H1 (cell line): Measurements from ENCODE around the gene ITM2B. TPM values are rescaled to one million over a fixed set of nuclear protein-coding genes. Genes with fewer than 3 reads are reported as not detected.

ENCODE experiments used
- CTCF ChIA-PET: fragments of 300-600 bp; sonication (Branson Sonifier 250); formaldehyde crosslinking; loops from one replicate; lab custom pipeline; 2021; ENCODE audit not compliant: partially characterized antibody; lab: Charles Lee
- POLR2A ChIA-PET: fragments of 300-600 bp; sonication (Branson Sonifier 250); formaldehyde crosslinking; loops from one replicate; lab custom pipeline; 2021; ENCODE audit warnings: inconsistent platforms; ENCODE audit not compliant: partially characterized antibody; lab: Charles Lee
- DNase-seq, 2 experiments: peaks; one replicate each; pipeline versions ENCODE4 v3.0.0 to v3.0.0-alpha.2; 2010 to 2022; ENCODE audit warnings: low spot score in 2 of 2, low read depth in 1 of 2, mixed read lengths in 1 of 2
- FAIRE-seq: peaks from 2 replicates; lab custom pipeline; 2011; peaks lifted over from hg19 to GRCh38; lab: Jason Lieb, UNC
- H2AFZ ChIP-seq: 2 replicates; pipeline ENCODE4 v1.8.1; 2012; ENCODE audit warnings: low read length, inconsistent platforms
- H2AK5ac ChIP-seq: 2 replicates; pipeline ENCODE4 v1.6.1; 2013; ENCODE audit warnings: low read depth, low read length
- H2BK120ac ChIP-seq: replicated peaks from 2 replicates; pipeline ENCODE3; 2013; ENCODE audit warnings: low read depth, low read length, inconsistent platforms
- H2BK12ac ChIP-seq: 2 replicates; pipeline ENCODE4 v1.6.1; 2013; ENCODE audit warnings: low read depth, low read length
- H2BK15ac ChIP-seq: 2 replicates; pipeline ENCODE4 v1.6.1; 2013; ENCODE audit warnings: low read length
- H2BK20ac ChIP-seq: 2 replicates; pipeline ENCODE4 v1.6.1; 2013; ENCODE audit warnings: low read length
- H2BK5ac ChIP-seq: 2 replicates; pipeline ENCODE4 v1.6.1; 2013; ENCODE audit warnings: low read depth, low read length
- H3K14ac ChIP-seq: 2 replicates; pipeline ENCODE4 v1.6.1; 2013; ENCODE audit warnings: inconsistent platforms; ENCODE audit not compliant: insufficient read length
- H3K18ac ChIP-seq: 2 replicates; pipeline ENCODE4 v1.6.1; 2013; ENCODE audit warnings: low read length; ENCODE audit errors: extremely low read depth
- H3K23ac ChIP-seq: 2 replicates; pipeline ENCODE4 v1.6.1; 2013; ENCODE audit warnings: inconsistent platforms; ENCODE audit not compliant: insufficient read length
- H3K23me2 ChIP-seq: 2 replicates; pipeline ENCODE4 v1.6.1; 2013; ENCODE audit warnings: low read depth, low read length
- H3K27ac ChIP-seq: 2 replicates; pipeline ENCODE4 v1.6.1; 2011; ENCODE audit warnings: low read depth, low read length, inconsistent platforms
- H3K27me3 ChIP-seq, 4 experiments: replicated peaks in 1 of 4; 1 replicate in 1 of 4; 2 replicates in 3 of 4; pipeline versions ENCODE4 v1.6.1 to v1.8.1; 2011 to 2013; ENCODE audit warnings: low read length in 3 of 4, mild to moderate bottlenecking in 3 of 4, inconsistent platforms in 2 of 4, mixed read lengths in 2 of 4, moderate library complexity in 1 of 4; ENCODE audit not compliant: control insufficient read depth in 3 of 4, insufficient read depth in 3 of 4; ENCODE audit errors: extremely low read depth in 1 of 4
- H3K36me3 ChIP-seq, 4 experiments: 2 replicates each; pipeline versions ENCODE4 v1.6.1 to v1.8.1; 2011 to 2013; ENCODE audit warnings: mild to moderate bottlenecking in 4 of 4, low read length in 3 of 4, moderate library complexity in 2 of 4, control low read depth in 1 of 4, inconsistent platforms in 1 of 4; ENCODE audit not compliant: insufficient read depth in 4 of 4, control insufficient read depth in 2 of 4
- H3K4ac ChIP-seq: replicated peaks from 2 replicates; pipeline ENCODE3; 2013; ENCODE audit warnings: low read length, low read depth, mixed read lengths, inconsistent platforms; ENCODE audit not compliant: insufficient read length
- H3K4me1 ChIP-seq, 4 experiments: replicated peaks in 1 of 4; 1 replicate in 1 of 4; 2 replicates in 3 of 4; pipeline versions ENCODE4 v1.6.1 to v1.8.1; 2011 to 2013; ENCODE audit warnings: low read length in 3 of 4, inconsistent platforms in 2 of 4, mixed read lengths in 1 of 4; ENCODE audit not compliant: insufficient read depth in 4 of 4, control insufficient read depth in 3 of 4
- H3K4me2 ChIP-seq, 2 experiments: 2 replicates each; pipeline versions ENCODE4 v1.6.1 to v1.8.1; 2011 to 2013; ENCODE audit warnings: low read depth in 2 of 2, low read length in 2 of 2, control low read depth in 1 of 2, inconsistent platforms in 1 of 2, mild to moderate bottlenecking in 1 of 2; ENCODE audit not compliant: insufficient read depth in 1 of 2
- H3K4me3 ChIP-seq, 4 experiments: fragments of 200-600, 300-600 bp in 1 of 4; sonication (generic), shearing (Covaris generic), sonication (Bioruptor Twin) in 1 of 4; 2 replicates each; pipeline versions ENCODE4 v1.5.1 to v1.8.1; 2011 to 2016; ENCODE audit warnings: low read length in 4 of 4, low read depth in 3 of 4, control low read depth in 2 of 4, inconsistent platforms in 2 of 4, mild to moderate bottlenecking in 2 of 4, mixed read lengths in 1 of 4, moderate library complexity in 1 of 4; ENCODE audit not compliant: insufficient read depth in 2 of 4; ENCODE audit errors: extremely low read depth in 1 of 4
- H3K56ac ChIP-seq: replicated peaks from 2 replicates; pipeline ENCODE3; 2013; ENCODE audit warnings: low read depth, mild to moderate bottlenecking, mixed read lengths, low read length, inconsistent platforms; ENCODE audit not compliant: insufficient read length
- H3K79me1 ChIP-seq: 2 replicates; pipeline ENCODE4 v1.6.1; 2013; ENCODE audit warnings: low read depth, low read length, control low read depth
- H3K79me2 ChIP-seq, 2 experiments: 2 replicates each; pipeline versions ENCODE4 v1.6.1 to v1.8.1; 2012 to 2013; ENCODE audit warnings: low read length in 2 of 2, mild to moderate bottlenecking in 2 of 2, inconsistent platforms in 1 of 2; ENCODE audit not compliant: insufficient read depth in 2 of 2, control insufficient read depth in 1 of 2
- H3K9ac ChIP-seq, 4 experiments: replicated peaks in 1 of 4; 1 replicate in 1 of 4; 2 replicates in 3 of 4; pipeline versions ENCODE4 v1.6.1 to v1.8.1; 2011 to 2013; ENCODE audit warnings: low read depth in 3 of 4, low read length in 3 of 4, control low read depth in 2 of 4, mild to moderate bottlenecking in 2 of 4, moderate library complexity in 2 of 4, inconsistent platforms in 1 of 4; ENCODE audit errors: extremely low read depth in 1 of 4
- H3K9me3 ChIP-seq, 2 experiments: 2 replicates each; pipeline versions ENCODE4 v1.6.1 to v1.8.1; 2012 to 2013; ENCODE audit warnings: mild to moderate bottlenecking in 2 of 2, moderate library complexity in 2 of 2, control low read depth in 1 of 2, inconsistent platforms in 1 of 2, low read depth in 1 of 2, low read length in 1 of 2, mixed read lengths in 1 of 2; ENCODE audit not compliant: insufficient read depth in 2 of 2
- H4K20me1 ChIP-seq, 2 experiments: replicated peaks in 1 of 2; 2 replicates each; pipeline versions ENCODE3 to v1.8.1; 2011 to 2013; ENCODE audit warnings: inconsistent platforms in 2 of 2, low read length in 2 of 2, mild to moderate bottlenecking in 1 of 2; ENCODE audit not compliant: insufficient read depth in 2 of 2, control insufficient read depth in 1 of 2
- H4K5ac ChIP-seq: 2 replicates; pipeline ENCODE4 v1.6.1; 2013; ENCODE audit warnings: low read length, low read depth, mixed read lengths, inconsistent platforms; ENCODE audit not compliant: insufficient read length
- H4K8ac ChIP-seq: 2 replicates; pipeline ENCODE4 v1.8.0; 2013; ENCODE audit warnings: mild to moderate bottlenecking, moderate library complexity, low read length, inconsistent platforms; ENCODE audit not compliant: insufficient read depth; ENCODE audit errors: extremely low read depth
- H4K91ac ChIP-seq: replicated peaks from 2 replicates; pipeline ENCODE3; 2013; ENCODE audit warnings: low read length, mixed read lengths, inconsistent platforms; ENCODE audit not compliant: insufficient read length
- ATF2 ChIP-seq: IDR thresholded peaks from 2 replicates; pipeline ENCODE4 v1.6.1; 2012; ENCODE audit warnings: low read length, inconsistent platforms
- CBX8 ChIP-seq: fragments of 300-800, 300-1000 bp; sonication (generic); IDR thresholded peaks from 2 replicates; pipeline ENCODE4 v1.7.1; 2016; ENCODE audit warnings: low read depth, low read length, borderline replicate concordance
- CHD2 ChIP-seq: IDR thresholded peaks from 2 replicates; pipeline ENCODE4 v1.6.1; 2012; ENCODE audit warnings: low read length, improper control_type of control experiment
- CREB1 ChIP-seq: IDR thresholded peaks from 2 replicates; pipeline ENCODE4 v1.6.1; 2012; ENCODE audit warnings: inconsistent platforms
- EP300 ChIP-seq, 2 experiments: IDR thresholded peaks; 1 replicate in 1 of 2; 2 replicates in 1 of 2; pipeline ENCODE4 v1.6.1; 2011 to 2012; ENCODE audit warnings: low read depth in 2 of 2, low read length in 2 of 2, mild to moderate bottlenecking in 2 of 2, borderline replicate concordance in 1 of 2, inconsistent platforms in 1 of 2, moderate library complexity in 1 of 2
- RFX5 ChIP-seq: IDR thresholded peaks from 2 replicates; pipeline ENCODE4 v1.6.1; 2011; ENCODE audit warnings: low read depth, low read length, improper control_type of control experiment, borderline replicate concordance
- SUZ12 ChIP-seq: fragments of 200-600 bp; sonication (generic); IDR thresholded peaks from 2 replicates; pipeline ENCODE4 v1.6.1; 2012; ENCODE audit warnings: mild to moderate bottlenecking, inconsistent platforms, low read length, moderate library complexity, mixed read lengths
- TAF1 ChIP-seq: IDR thresholded peaks from 2 replicates; pipeline ENCODE4 v1.6.1; 2011; ENCODE audit warnings: mild to moderate bottlenecking, low read depth, low read length
- TCF12 ChIP-seq: IDR thresholded peaks from 2 replicates; pipeline ENCODE4 v1.6.1; 2011; ENCODE audit warnings: low read depth, mild to moderate bottlenecking, low read length
- YY1 ChIP-seq: IDR thresholded peaks from 2 replicates; pipeline ENCODE4 v1.6.1; 2011; ENCODE audit warnings: low read depth, mild to moderate bottlenecking, low read length
- ZNF274 ChIP-seq: IDR thresholded peaks from 2 replicates; pipeline ENCODE4 v1.7.0; 2012; ENCODE audit warnings: low read length, borderline replicate concordance; ENCODE audit errors: extremely low read depth
- WGBS, 2 experiments: shearing (Covaris generic) in 1 of 2; methylation state at CpG; one replicate each; pipeline versions ENCODE4 v1.1.6 to v1.1.7; 2013 to 2015; ENCODE audit warnings: low lambda C conversion rate in 2 of 2, mixed read lengths in 2 of 2, inconsistent platforms in 1 of 2, low coverage in 1 of 2, missing lambda C conversion rate in 1 of 2; ENCODE audit not compliant: insufficient replicate concordance in 2 of 2, insufficient coverage in 1 of 2, insufficient read length in 1 of 2; ENCODE audit errors: extremely low coverage in 1 of 2, missing lambda C conversion rate in 1 of 2; 5-methylcytosine and 5-hydroxymethylcytosine counted together
- polyA plus RNA-seq, 7 experiments: library from polyadenylated mRNA; depleted of rRNA in 3 of 7; stranded (reverse) in 5 of 7; unstranded in 2 of 7; fragments of >200 nt in 5 of 7; fragments of 200-250 nt in 2 of 7; gene quantifications; 1 replicate in 5 of 7; 2 replicates in 1 of 7; 4 replicates in 1 of 7; pipeline versions ENCODE4 v1.2.1 to v1.2.3, GENCODE V29; 2011 to 2013; ENCODE audit warnings: missing spikeins in 2 of 7, mixed read lengths in 2 of 7
- total RNA-seq: library from RNA; stranded (reverse); fragmentation: NEBNext Ultra II Directional; extraction: Animal tissue kit (Norgen Biotek cat#: 25700); gene quantifications from 2 replicates; pipeline ENCODE4 v1.2.1, GENCODE V29; 2021

The ITM2B gene
- total and polyA plus RNA-seq, 2 of the 8 experiments (the other 6 are each of a cell fraction or from before 2014, with no cell fraction given) = 132 to 184 TPM

GRCh38 chr13:48251611-48252081 lies 18.6 kb downstream of the ITM2B start:
- Histone ChIP-seq H2AK5ac (no peak overlapping the region), H3K18ac (no peak overlapping the region), H3K4me3 (no peak overlapping the region), H2BK15ac (no peak overlapping the region), H3K4me2 (no peak overlapping the region), H2BK12ac (no peak overlapping the region), H3K27ac (no peak overlapping the region), H2BK20ac (no peak overlapping the region), H2AFZ (no peak overlapping the region), H3K9ac (no peak overlapping the region), H4K91ac (no peak overlapping the region), H4K20me1 (peaks cover 1 to 6% of the 10 kb centered on the region in 2 experiments), H3K36me3 (peaks cover 0 to 26% (median 15%) of the 10 kb centered on the region in 4 experiments; a peak in 5 of 8 replicates), H2BK120ac (no peak overlapping the region), H3K4ac (no peak overlapping the region), H3K56ac (no peak overlapping the region), H3K79me1 (no peaks in the 10 kb centered on the region; the same call in 1 of the 2 replicates), H3K79me2 (peaks cover 0 to 49% of the 10 kb centered on the region in 2 experiments; a peak in 2 of 4 replicates), H3K4me1 (no peaks in the 10 kb centered on the region), H3K23me2 (no peaks in the 10 kb centered on the region), H3K27me3 (no peaks in the 10 kb centered on the region), H4K5ac (no peak overlapping the region), H2BK5ac (no peak overlapping the region), H3K23ac (no peak overlapping the region), H4K8ac (no peak overlapping the region), H3K14ac (no peak overlapping the region), H3K9me3 (no peaks in the 10 kb centered on the region)
- TF ChIP-seq CHD2 (no peak), ATF2 (no peak), ZNF274 (no peak), EP300 (IDR thresholded peaks at IDR 0.05; ENCODE audit: borderline replicate concordance in 1 of 2, low read depth in 2 of 2, low read length in 2 of 2) (no peak), CREB1 (no peak), TCF12 (no peak), CBX8 (no peak), YY1 (no peak), SUZ12 (no peak), TAF1 (no peak), RFX5 (no peak)
- no peak for FAIRE-seq
- no peak for DNase-seq
- WGBS, 2 experiments = 96% methylated on average over 3 of the region's 3 CpGs; no CpG with 5 or more reads in 1 of the 2 experiments
- ChIA-PET POLR2A (no interaction called here), CTCF (no interaction called here)
